Measurements from ENCODE around the gene C16orf96.

C16orf96 gene

DNA sequence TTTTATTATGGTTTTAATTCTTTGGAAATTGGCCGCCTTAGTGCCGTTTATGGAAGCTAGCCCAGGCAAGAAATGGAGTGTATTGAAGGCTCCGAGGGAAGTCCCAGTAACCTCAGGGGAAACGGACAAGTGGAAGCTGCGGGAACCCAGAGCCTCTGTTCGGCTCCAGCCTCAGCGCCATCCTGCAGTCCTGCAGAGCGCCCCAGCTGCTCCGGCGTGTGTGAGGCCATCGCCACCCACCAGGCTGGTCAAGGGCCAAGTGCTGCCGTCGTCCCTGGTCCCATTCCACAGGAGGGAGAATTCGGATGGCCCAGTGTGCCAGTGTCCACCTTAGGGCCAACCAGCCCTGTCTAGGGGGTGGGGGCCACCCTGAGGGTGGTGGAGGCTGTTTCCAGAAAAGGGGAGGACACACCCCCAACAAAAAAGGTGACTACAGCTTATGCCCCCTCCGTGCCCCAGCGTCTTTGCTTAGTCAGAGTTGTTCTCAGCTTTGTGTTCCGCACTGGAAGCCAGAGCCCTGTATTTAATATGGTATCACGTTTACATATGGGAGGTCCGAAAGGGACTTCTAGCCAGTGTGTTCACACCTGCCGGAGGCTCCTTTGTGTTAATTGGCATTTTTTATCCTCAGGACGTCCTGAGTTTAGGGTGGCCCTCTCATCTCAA lies 81.5 kb downstream of the C16orf96 start:
- TF ChIP-seq, protein P1, sequence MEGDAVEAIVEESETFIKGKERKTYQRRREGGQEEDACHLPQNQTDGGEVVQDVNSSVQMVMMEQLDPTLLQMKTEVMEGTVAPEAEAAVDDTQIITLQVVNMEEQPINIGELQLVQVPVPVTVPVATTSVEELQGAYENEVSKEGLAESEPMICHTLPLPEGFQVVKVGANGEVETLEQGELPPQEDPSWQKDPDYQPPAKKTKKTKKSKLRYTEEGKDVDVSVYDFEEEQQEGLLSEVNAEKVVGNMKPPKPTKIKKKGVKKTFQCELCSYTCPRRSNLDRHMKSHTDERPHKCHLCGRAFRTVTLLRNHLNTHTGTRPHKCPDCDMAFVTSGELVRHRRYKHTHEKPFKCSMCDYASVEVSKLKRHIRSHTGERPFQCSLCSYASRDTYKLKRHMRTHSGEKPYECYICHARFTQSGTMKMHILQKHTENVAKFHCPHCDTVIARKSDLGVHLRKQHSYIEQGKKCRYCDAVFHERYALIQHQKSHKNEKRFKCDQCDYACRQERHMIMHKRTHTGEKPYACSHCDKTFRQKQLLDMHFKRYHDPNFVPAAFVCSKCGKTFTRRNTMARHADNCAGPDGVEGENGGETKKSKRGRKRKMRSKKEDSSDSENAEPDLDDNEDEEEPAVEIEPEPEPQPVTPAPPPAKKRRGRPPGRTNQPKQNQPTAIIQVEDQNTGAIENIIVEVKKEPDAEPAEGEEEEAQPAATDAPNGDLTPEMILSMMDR (IDR thresholded peaks at IDR 0.05; ENCODE audit: low read length): no peak
- TF ChIP-seq EZH2 (optimal IDR thresholded peaks at IDR 0.05; ENCODE audit: low read depth, low read length): no peak
- no peak for TF ChIP-seq EZH2phosphoT487 (IDR thresholded peaks at IDR 0.05; ENCODE audit: low read length)
- no peak overlapping the region for H2AFZ ChIP-seq (ENCODE audit: low read length)
- H3K4me2 ChIP-seq (ENCODE audit: low read depth, low read length): no peak overlapping the region
- DNase-seq: no peak
- H3K4me3 ChIP-seq (ENCODE audit: low read length): no peak overlapping the region
- H3K9ac ChIP-seq (ENCODE audit: low read length): no peak overlapping the region
- no peaks in the 10 kb centered on the region for H3K27me3 ChIP-seq (replicated peaks; ENCODE audit: insufficient read depth, low read length)
- no peaks in the 10 kb centered on the region for H3K4me1 ChIP-seq (ENCODE audit: low read length)
- no peaks in the 10 kb centered on the region for H3K36me3 ChIP-seq (replicated peaks; ENCODE audit: insufficient read depth, low read length)
- H3K9me2 ChIP-seq (replicated peaks; ENCODE audit: insufficient read depth, low read length): no peaks in the 10 kb centered on the region
- no peaks in the 10 kb centered on the region for H3K9me3 ChIP-seq (replicated peaks; ENCODE audit: insufficient read depth, low read length)
- H4K20me1 ChIP-seq (ENCODE audit: insufficient read depth, low read length): peaks cover 3% of the 10 kb centered on the region; the same call in 1 of the 2 replicates
- H3K79me2 ChIP-seq (ENCODE audit: low read length): peaks cover 91% of the 10 kb centered on the region
- no peak overlapping the region for H3K27ac ChIP-seq (ENCODE audit: low read length)
- H3F3A ChIP-seq (ENCODE audit: insufficient read depth, low read length): no peaks in the 10 kb centered on the region

DNA sequence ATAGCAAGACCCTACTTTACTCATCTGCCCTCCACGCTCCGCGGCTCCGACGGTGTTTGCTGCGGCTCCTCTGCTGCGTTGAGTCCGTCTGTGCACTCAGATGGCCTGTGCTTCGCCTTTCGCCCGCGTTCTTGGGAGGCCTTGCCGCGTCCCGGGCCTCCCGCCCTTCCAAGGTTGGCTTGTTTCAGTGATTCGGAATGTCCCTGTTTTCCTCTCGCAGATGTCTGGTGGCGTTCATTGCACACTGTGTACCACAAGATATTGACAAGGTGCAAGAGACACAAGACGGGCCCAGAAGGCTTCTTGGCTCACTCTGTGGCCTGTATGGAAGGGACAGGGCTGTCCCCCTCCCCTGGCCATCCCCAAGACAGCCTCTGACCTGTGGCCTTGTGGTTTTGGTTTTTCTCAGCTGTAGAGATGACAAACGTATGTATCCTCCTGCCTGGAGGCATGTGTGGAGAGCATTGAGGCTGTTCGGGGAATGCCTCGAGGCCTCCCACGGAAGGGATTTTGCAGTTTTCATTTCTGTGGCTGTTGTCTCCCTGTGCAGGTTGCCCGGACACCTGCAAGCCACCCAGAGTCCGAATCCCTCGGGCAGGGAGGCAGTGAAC lies 83.9 kb downstream of the C16orf96 start:
- Histone ChIP-seq H3K27ac (ENCODE audit: low read length) (no peak overlapping the region), H3K79me2 (ENCODE audit: low read length) (peaks cover 87% of the 10 kb centered on the region), H3K4me3 (ENCODE audit: low read length) (no peak overlapping the region), H3K36me3 (replicated peaks; ENCODE audit: insufficient read depth, low read length) (no peaks in the 10 kb centered on the region), H2AFZ (ENCODE audit: low read length) (no peak overlapping the region), H3F3A (ENCODE audit: insufficient read depth, low read length) (no peaks in the 10 kb centered on the region), H3K9me3 (replicated peaks; ENCODE audit: insufficient read depth, low read length) (no peaks in the 10 kb centered on the region), H3K27me3 (replicated peaks; ENCODE audit: insufficient read depth, low read length) (no peaks in the 10 kb centered on the region), H3K9ac (ENCODE audit: low read length) (no peak overlapping the region), H3K4me2 (ENCODE audit: low read depth, low read length) (no peak overlapping the region), H3K9me2 (replicated peaks; ENCODE audit: insufficient read depth, low read length) (no peaks in the 10 kb centered on the region), H4K20me1 (ENCODE audit: insufficient read depth, low read length) (peaks cover 3% of the 10 kb centered on the region; the same call in 1 of the 2 replicates), H3K4me1 (ENCODE audit: low read length) (no peaks in the 10 kb centered on the region)
- no peak for DNase-seq
- TF ChIP-seq EZH2phosphoT487 (IDR thresholded peaks at IDR 0.05; ENCODE audit: low read length): no peak
- TF ChIP-seq EZH2 (optimal IDR thresholded peaks at IDR 0.05; ENCODE audit: low read depth, low read length): no peak
- TF ChIP-seq, protein P1 (IDR thresholded peaks at IDR 0.05; ENCODE audit: low read length): no peak

- no peak overlapping the region for H3K27ac ChIP-seq (ENCODE audit: low read length)
These were observed 84.6 kb downstream of the C16orf96 start for GRCh38 chr16:4640572-4641305.

More at GRCh38 chr16:4640572-4641305, 84.6 kb downstream of the C16orf96 start:
- Histone ChIP-seq H2AFZ (ENCODE audit: low read length) (no peak overlapping the region), H4K20me1 (ENCODE audit: insufficient read depth, low read length) (peaks cover 3% of the 10 kb centered on the region; the same call in 1 of the 2 replicates), H3K4me3 (ENCODE audit: low read length) (no peak overlapping the region), H3K36me3 (replicated peaks; ENCODE audit: insufficient read depth, low read length) (no peaks in the 10 kb centered on the region), H3F3A (ENCODE audit: insufficient read depth, low read length) (no peaks in the 10 kb centered on the region), H3K9me2 (replicated peaks; ENCODE audit: insufficient read depth, low read length) (no peaks in the 10 kb centered on the region), H3K4me1 (ENCODE audit: low read length) (no peaks in the 10 kb centered on the region), H3K9ac (ENCODE audit: low read length) (no peak overlapping the region), H3K4me2 (ENCODE audit: low read depth, low read length) (no peak overlapping the region), H3K27me3 (replicated peaks; ENCODE audit: insufficient read depth, low read length) (no peaks in the 10 kb centered on the region), H3K79me2 (ENCODE audit: low read length) (peaks cover 88% of the 10 kb centered on the region), H3K9me3 (replicated peaks; ENCODE audit: insufficient read depth, low read length) (no peaks in the 10 kb centered on the region)
- TF ChIP-seq EZH2phosphoT487 (IDR thresholded peaks at IDR 0.05; ENCODE audit: low read length) (no peak), EZH2 (optimal IDR thresholded peaks at IDR 0.05; ENCODE audit: low read depth, low read length) (no peak)
- TF ChIP-seq, protein P1 (IDR thresholded peaks at IDR 0.05; ENCODE audit: low read length): no peak
- DNase-seq: no peak

Measured in MM.1S (cell line).